DND-41 (cell line): ENCODE measurements around the gene ZHX3.

Experiments
- ATAC-seq: fragments of 200-7000 bp; cut with Tn5 transposase; 3 replicates; pipeline ENCODE4 v1.9.1; 2021; ENCODE audit warnings: low read depth; ENCODE audit not compliant: insufficient read depth
- DNase-seq: peaks from one replicate; pipeline ENCODE4 v3.0.0-alpha.2; 2020
- H2AFZ ChIP-seq: 2 replicates; pipeline ENCODE4 v1.6.0; 2012; ENCODE audit warnings: low read depth, low read length
- H3K27ac ChIP-seq: 2 replicates; pipeline ENCODE4 v1.5.1; 2012; ENCODE audit warnings: low read length, inconsistent platforms
- H3K27me3 ChIP-seq: fragments of 200-600 bp; sonication (generic); 2 replicates; pipeline ENCODE4 v1.6.0; 2012; ENCODE audit warnings: low read length, mild to moderate bottlenecking, inconsistent platforms; ENCODE audit not compliant: insufficient read depth, poor library complexity
- H3K36me3 ChIP-seq: 2 replicates; pipeline ENCODE4 v1.5.1; 2012; ENCODE audit warnings: low read length, inconsistent platforms; ENCODE audit not compliant: insufficient read depth
- H3K4me1 ChIP-seq: 2 replicates; pipeline ENCODE4 v1.5.1; 2012; ENCODE audit warnings: mild to moderate bottlenecking, low read length; ENCODE audit not compliant: insufficient read depth
- H3K4me2 ChIP-seq: 2 replicates; pipeline ENCODE4 v1.6.0; 2012; ENCODE audit warnings: mild to moderate bottlenecking, moderate library complexity, low read length, inconsistent platforms; ENCODE audit not compliant: insufficient read depth
- H3K4me3 ChIP-seq, 2 experiments: fragments of 200-600 bp in 1 of 2; shearing (Covaris generic) in 1 of 2; 2 replicates each; pipeline ENCODE4 v1.5.1; 2012 to 2016; ENCODE audit warnings: inconsistent platforms in 2 of 2, low read length in 2 of 2, mild to moderate bottlenecking in 2 of 2, low read depth in 1 of 2, moderate library complexity in 1 of 2
- H3K79me2 ChIP-seq: 2 replicates; pipeline ENCODE4 v1.6.0; 2012; ENCODE audit warnings: low read length, inconsistent platforms; ENCODE audit not compliant: insufficient read depth
- H3K9ac ChIP-seq: 2 replicates; pipeline ENCODE4 v1.6.0; 2012; ENCODE audit warnings: low read depth, mild to moderate bottlenecking, inconsistent platforms, low read length, moderate library complexity
- H3K9me3 ChIP-seq: 2 replicates; pipeline ENCODE4 v1.5.1; 2012; ENCODE audit warnings: low read length, moderate library complexity, mild to moderate bottlenecking, inconsistent platforms; ENCODE audit not compliant: insufficient read depth, severe bottlenecking
- H4K20me1 ChIP-seq: 2 replicates; pipeline ENCODE4 v1.6.0; 2012; ENCODE audit warnings: low read length; ENCODE audit not compliant: insufficient read depth
- EZH2 ChIP-seq: IDR thresholded peaks from 3 replicates; pipeline ENCODE4 v1.6.1; 2012; ENCODE audit warnings: borderline replicate concordance, low read depth, mild to moderate bottlenecking, moderate library complexity, low read length, inconsistent platforms; ENCODE audit not compliant: severe bottlenecking
- TF ChIP-seq, protein P1 (sequence below): IDR thresholded peaks from 2 replicates; pipeline ENCODE4 v1.5.1; 2012; ENCODE audit warnings: borderline replicate concordance, low read length, moderate library complexity, mild to moderate bottlenecking; ENCODE audit not compliant: poor library complexity, severe bottlenecking; ENCODE audit errors: extremely low read depth

ZHX3 gene

DNA sequence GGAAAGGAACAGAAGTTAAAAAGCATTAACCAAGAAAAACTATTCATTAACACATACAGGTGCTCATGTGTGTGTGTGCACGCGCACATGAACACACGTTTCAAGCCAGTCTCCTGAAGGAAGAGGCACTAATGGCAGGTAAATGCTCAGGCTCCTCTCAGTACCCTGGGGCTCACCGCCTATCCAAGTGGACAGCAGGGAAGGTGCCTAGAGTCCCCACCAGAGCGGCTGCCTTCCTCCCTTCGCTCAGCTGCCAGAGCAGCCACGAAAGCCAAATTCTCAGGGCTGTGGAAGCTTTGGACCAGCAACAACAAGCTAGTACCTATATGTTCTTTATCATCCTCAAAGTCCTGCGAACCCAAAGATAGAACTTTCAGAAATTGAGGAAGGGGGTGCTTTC is 137.6 kb downstream of the ZHX3 start:
- no peak overlapping the region for H3K9ac ChIP-seq
- no peak overlapping the region for H3K4me3 ChIP-seq
- no peaks in the 10 kb centered on the region for H3K9me3 ChIP-seq
- TF ChIP-seq, protein P1, sequence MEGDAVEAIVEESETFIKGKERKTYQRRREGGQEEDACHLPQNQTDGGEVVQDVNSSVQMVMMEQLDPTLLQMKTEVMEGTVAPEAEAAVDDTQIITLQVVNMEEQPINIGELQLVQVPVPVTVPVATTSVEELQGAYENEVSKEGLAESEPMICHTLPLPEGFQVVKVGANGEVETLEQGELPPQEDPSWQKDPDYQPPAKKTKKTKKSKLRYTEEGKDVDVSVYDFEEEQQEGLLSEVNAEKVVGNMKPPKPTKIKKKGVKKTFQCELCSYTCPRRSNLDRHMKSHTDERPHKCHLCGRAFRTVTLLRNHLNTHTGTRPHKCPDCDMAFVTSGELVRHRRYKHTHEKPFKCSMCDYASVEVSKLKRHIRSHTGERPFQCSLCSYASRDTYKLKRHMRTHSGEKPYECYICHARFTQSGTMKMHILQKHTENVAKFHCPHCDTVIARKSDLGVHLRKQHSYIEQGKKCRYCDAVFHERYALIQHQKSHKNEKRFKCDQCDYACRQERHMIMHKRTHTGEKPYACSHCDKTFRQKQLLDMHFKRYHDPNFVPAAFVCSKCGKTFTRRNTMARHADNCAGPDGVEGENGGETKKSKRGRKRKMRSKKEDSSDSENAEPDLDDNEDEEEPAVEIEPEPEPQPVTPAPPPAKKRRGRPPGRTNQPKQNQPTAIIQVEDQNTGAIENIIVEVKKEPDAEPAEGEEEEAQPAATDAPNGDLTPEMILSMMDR = no peak
- TF ChIP-seq EZH2 = no peak
- no peaks in the 10 kb centered on the region for H3K27me3 ChIP-seq
- DNase-seq (no peak), ATAC-seq (no peak)
- peaks cover 7% of the 10 kb centered on the region; the same call in 1 of the 2 replicates for H4K20me1 ChIP-seq
- H2AFZ ChIP-seq = no peak overlapping the region
- no peaks in the 10 kb centered on the region for H3K79me2 ChIP-seq
- peaks cover 47% of the 10 kb centered on the region for H3K36me3 ChIP-seq
- no peaks in the 10 kb centered on the region for H3K4me1 ChIP-seq
- no peak overlapping the region for H3K4me2 ChIP-seq
- no peak overlapping the region for H3K27ac ChIP-seq

DNA sequence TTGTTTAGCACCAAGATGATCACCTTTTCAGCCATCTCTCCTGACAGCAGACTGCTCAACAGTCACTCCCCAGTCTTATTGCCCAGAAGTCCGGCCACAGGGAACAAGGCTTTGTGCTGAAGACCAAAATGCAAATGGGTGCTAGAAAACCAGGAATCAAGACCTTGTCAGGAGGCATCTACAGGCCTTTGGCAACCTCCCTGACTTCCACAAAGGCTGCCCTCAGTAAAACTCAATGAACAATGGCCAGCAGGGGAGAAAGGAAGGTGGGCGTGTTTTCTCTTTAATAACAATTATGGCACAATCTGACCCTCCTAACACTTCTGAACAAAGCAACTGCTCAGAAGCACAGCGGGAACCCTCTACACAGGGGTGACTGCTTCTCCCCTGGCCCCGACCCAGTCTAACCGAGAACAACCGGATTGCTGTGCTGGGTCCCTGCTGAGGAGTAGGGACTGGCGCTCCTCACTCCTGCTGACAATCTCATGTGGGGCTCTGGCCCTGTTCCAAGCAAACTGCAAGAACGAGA is 138.6 kb downstream of the ZHX3 start:
- H3K9me3 ChIP-seq = no peaks in the 10 kb centered on the region
- DNase-seq = no peak
- H3K27me3 ChIP-seq = no peaks in the 10 kb centered on the region
- H3K4me1 ChIP-seq = no peaks in the 10 kb centered on the region
- H3K79me2 ChIP-seq = no peaks in the 10 kb centered on the region
- TF ChIP-seq, protein P1 = no peak
- no peak for TF ChIP-seq EZH2
- no peak overlapping the region for H3K4me2 ChIP-seq
- peaks cover 49% of the 10 kb centered on the region for H3K36me3 ChIP-seq
- peaks cover 10% of the 10 kb centered on the region for H4K20me1 ChIP-seq
- no peak overlapping the region for H2AFZ ChIP-seq
- H3K4me3 ChIP-seq = no peak overlapping the region
- no peak overlapping the region for H3K9ac ChIP-seq
- ATAC-seq = no peak
- H3K27ac ChIP-seq = no peak overlapping the region

DNA sequence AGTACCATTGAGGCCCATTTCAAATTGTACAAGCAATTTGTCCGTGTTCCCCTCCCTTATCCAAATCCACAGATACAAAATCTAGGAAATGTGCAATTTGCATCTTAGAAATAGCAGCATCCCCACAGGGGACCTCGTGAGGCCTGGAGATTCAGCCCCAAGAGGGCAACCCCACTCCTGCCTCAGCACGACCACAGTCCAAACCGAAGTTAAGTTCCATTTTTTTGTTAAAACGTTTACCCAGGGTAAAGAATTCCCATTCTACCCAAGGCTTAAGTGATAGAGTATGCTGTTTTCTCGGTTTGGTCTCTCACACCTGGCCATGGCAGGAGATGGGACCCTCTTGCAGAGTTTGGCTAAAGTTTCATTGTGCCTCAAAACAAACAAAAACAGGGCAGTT is 139.0 kb downstream of the ZHX3 start:
- Histone ChIP-seq H2AFZ (no peak overlapping the region), H3K4me2 (no peak overlapping the region), H3K36me3 (peaks cover 53% of the 10 kb centered on the region), H3K79me2 (no peaks in the 10 kb centered on the region), H3K9ac (no peak overlapping the region), H3K27me3 (no peaks in the 10 kb centered on the region), H3K4me3 (no peak overlapping the region), H3K4me1 (no peaks in the 10 kb centered on the region), H4K20me1 (peaks cover 15% of the 10 kb centered on the region), H3K27ac (no peak overlapping the region), H3K9me3 (no peaks in the 10 kb centered on the region)
- DNase-seq = no peak
- no peak for ATAC-seq
- TF ChIP-seq, protein P1 = no peak
- no peak for TF ChIP-seq EZH2

DNA sequence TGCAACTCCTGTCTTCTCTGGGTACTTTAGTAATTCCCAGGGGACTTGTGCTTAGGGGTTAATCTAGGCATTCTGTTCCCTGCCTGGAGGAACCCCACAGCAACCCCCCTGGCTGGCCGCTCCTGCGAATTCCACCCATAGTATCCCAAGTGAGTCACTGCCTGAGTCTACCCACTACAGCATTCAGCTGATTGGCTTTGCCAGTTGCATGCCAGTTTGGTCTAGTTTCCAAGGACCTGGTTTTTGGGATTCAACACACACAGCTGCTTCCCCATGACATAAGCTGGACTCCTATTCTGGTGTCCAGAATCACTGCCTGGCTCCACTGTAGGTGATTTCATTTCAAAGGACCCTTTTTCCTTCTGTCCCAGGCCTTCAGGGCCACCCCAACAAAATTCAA is 139.9 kb downstream of the ZHX3 start:
- peaks cover 60% of the 10 kb centered on the region for H3K36me3 ChIP-seq
- ATAC-seq = no peak
- DNase-seq = no peak
- H3K27ac ChIP-seq = no peak overlapping the region
- peaks cover 22% of the 10 kb centered on the region for H4K20me1 ChIP-seq
- no peak overlapping the region for H3K4me2 ChIP-seq
- H3K4me1 ChIP-seq = no peaks in the 10 kb centered on the region
- no peak overlapping the region for H2AFZ ChIP-seq
- TF ChIP-seq, protein P1 = no peak
- TF ChIP-seq EZH2 = no peak
- H3K27me3 ChIP-seq = no peaks in the 10 kb centered on the region
- H3K4me3 ChIP-seq = no peak overlapping the region
- no peak overlapping the region for H3K9ac ChIP-seq
- H3K9me3 ChIP-seq = no peaks in the 10 kb centered on the region
- H3K79me2 ChIP-seq = no peaks in the 10 kb centered on the region
